Liver (tissue), 9 donors: Measurements from ENCODE around the gene RRAGB. TPM values are rescaled to one million over a fixed set of nuclear protein-coding genes. Genes with fewer than 3 reads are reported as not detected.

ENCODE experiments used
- DNase-seq: peaks from one replicate; pipeline ENCODE4 v3.0.0-alpha.2; 2017; ENCODE audit warnings: low spot score
- H3K27ac ChIP-seq, 2 donors: one replicate each; pipeline ENCODE4 v1.7.0; 2013; ENCODE audit warnings: inconsistent platforms in 2 of 2, low read length in 2 of 2, control low read depth in 1 of 2, low read depth in 1 of 2, mild to moderate bottlenecking in 1 of 2
- H3K27me3 ChIP-seq, 4 donors: one replicate each; pipeline versions ENCODE4 v1.6.1 to v1.7.0; 2013; ENCODE audit warnings: low read length in 3 of 4, inconsistent platforms in 1 of 4, mild to moderate bottlenecking in 1 of 4, moderate library complexity in 1 of 4; ENCODE audit not compliant: control insufficient read depth in 4 of 4, insufficient read depth in 4 of 4
- H3K36me3 ChIP-seq, 4 donors: one replicate each; pipeline versions ENCODE4 v1.6.1 to v1.7.0; 2013; ENCODE audit warnings: low read length in 3 of 4, mild to moderate bottlenecking in 3 of 4, low read depth in 1 of 4, moderate library complexity in 1 of 4; ENCODE audit not compliant: control insufficient read depth in 4 of 4, insufficient read depth in 3 of 4
- H3K4me1 ChIP-seq, 4 donors: one replicate each; pipeline versions ENCODE4 v1.6.1 to v1.7.0; 2013; ENCODE audit warnings: low read length in 3 of 4, mild to moderate bottlenecking in 3 of 4, moderate library complexity in 1 of 4; ENCODE audit not compliant: control insufficient read depth in 4 of 4, insufficient read depth in 4 of 4
- H3K4me3 ChIP-seq, 3 donors: one replicate each; pipeline versions ENCODE4 v1.6.1 to v1.7.0; 2013; ENCODE audit warnings: low read length in 3 of 3, control low read depth in 1 of 3, low read depth in 1 of 3, mild to moderate bottlenecking in 1 of 3
- H3K9ac ChIP-seq, 2 donors: one replicate each; pipeline ENCODE4 v1.7.0; 2013; ENCODE audit warnings: low read length in 2 of 2, mild to moderate bottlenecking in 2 of 2, moderate library complexity in 2 of 2, control low read depth in 1 of 2, low read depth in 1 of 2
- H3K9me3 ChIP-seq, 4 donors: one replicate each; pipeline versions ENCODE4 v1.6.1 to v1.7.0; 2013; ENCODE audit warnings: low read length in 3 of 4; ENCODE audit not compliant: control insufficient read depth in 4 of 4
- ATF3 ChIP-seq: IDR thresholded peaks from 2 replicates; pipeline ENCODE4 v1.6.1; 2016; ENCODE audit warnings: antibody characterized with exemption
- CTCF ChIP-seq: fragments of 150-350 bp; IDR thresholded peaks from 2 replicates; pipeline ENCODE4 v1.5.1; 2017; ENCODE audit warnings: improper control_type of control experiment, low read depth, low read length; ENCODE audit not compliant: missing input control
- EGR1 ChIP-seq, 2 donors: IDR thresholded peaks; 2 replicates each; pipeline ENCODE4 v1.6.1; 2016 to 2018; ENCODE audit warnings: antibody characterized with exemption in 2 of 2, low read depth in 2 of 2
- FOXA1 ChIP-seq: IDR thresholded peaks from 2 replicates; pipeline ENCODE4 v1.6.1; 2016; ENCODE audit warnings: antibody characterized with exemption
- FOXA2 ChIP-seq: IDR thresholded peaks from 2 replicates; pipeline ENCODE4 v1.6.1; 2016; ENCODE audit warnings: antibody characterized with exemption
- GABPA ChIP-seq, 2 donors: IDR thresholded peaks in 1 of 2; conservative IDR thresholded peaks in 1 of 2; 2 replicates each; pipeline ENCODE4 v1.6.1; 2016; ENCODE audit warnings: antibody characterized with exemption in 2 of 2, mild to moderate bottlenecking in 1 of 2, moderate library complexity in 1 of 2
- HNF4A ChIP-seq, 2 donors: conservative IDR thresholded peaks; 2 replicates each; pipeline ENCODE4 v1.6.1; 2016; ENCODE audit warnings: antibody characterized with exemption in 2 of 2, mild to moderate bottlenecking in 2 of 2
- HNF4G ChIP-seq: IDR thresholded peaks from 2 replicates; pipeline ENCODE4 v1.6.1; 2016; ENCODE audit warnings: antibody characterized with exemption
- JUND ChIP-seq, 2 donors: IDR thresholded peaks; 2 replicates each; pipeline ENCODE4 v1.6.1; 2016; ENCODE audit warnings: antibody characterized with exemption in 2 of 2
- MAX ChIP-seq: IDR thresholded peaks from 2 replicates; pipeline ENCODE4 v1.6.1; 2016; ENCODE audit warnings: antibody characterized with exemption
- NR2F2 ChIP-seq: IDR thresholded peaks from 2 replicates; pipeline ENCODE4 v1.6.1; 2016; ENCODE audit warnings: antibody characterized with exemption
- RAD21 ChIP-seq, 2 donors: IDR thresholded peaks; 2 replicates each; pipeline ENCODE4 v1.6.1; 2016; ENCODE audit warnings: antibody characterized with exemption in 2 of 2, mild to moderate bottlenecking in 2 of 2
- REST ChIP-seq: IDR thresholded peaks from 2 replicates; pipeline ENCODE4 v1.6.1; 2016; ENCODE audit warnings: antibody characterized with exemption, mild to moderate bottlenecking
- RXRA ChIP-seq, 2 donors: IDR thresholded peaks; 2 replicates each; pipeline ENCODE4 v1.6.1; 2017 to 2018; ENCODE audit warnings: antibody characterized with exemption in 2 of 2, mild to moderate bottlenecking in 1 of 2
- SP1 ChIP-seq: IDR thresholded peaks from 2 replicates; pipeline ENCODE4 v1.6.1; 2018; ENCODE audit warnings: antibody characterized with exemption, mild to moderate bottlenecking
- TAF1 ChIP-seq: conservative IDR thresholded peaks from 2 replicates; pipeline ENCODE4 v1.6.1; 2016; ENCODE audit warnings: antibody characterized with exemption, mild to moderate bottlenecking
- YY1 ChIP-seq: IDR thresholded peaks from 2 replicates; pipeline ENCODE4 v1.6.1; 2016; ENCODE audit warnings: antibody characterized with exemption, mild to moderate bottlenecking
- ZBTB33 ChIP-seq: IDR thresholded peaks from 2 replicates; pipeline ENCODE4 v1.6.1; 2016; ENCODE audit warnings: antibody characterized with exemption
- WGBS: extraction: QIAGEN DNeasy Blood & Tissue Kit; methylation state at CpG from one replicate; pipeline ENCODE4 v1.1.7; 2013; 5-methylcytosine and 5-hydroxymethylcytosine counted together
- polyA plus RNA-seq, 2 donors: library from polyadenylated mRNA; stranded (reverse) in 1 of 2; unstranded in 1 of 2; fragments of 200-250 nt in 1 of 2; fragments of >200 nt in 1 of 2; fragmentation: Nextera tagmentation in 1 of 2; extraction: Ambion mirVana in 1 of 2; gene quantifications; one replicate each; pipeline versions ENCODE4 v1.2.1 to v1.2.3, GENCODE V29; 2013 to 2015
- total RNA-seq, 2 donors: library from RNA; depleted of rRNA; stranded (reverse); fragments of >200 nt; gene quantifications; one replicate each; pipeline ENCODE4 v1.2.3, GENCODE V29; 2014
- donor health status: healthy.
- donor health status: healthy.
- donor health status: healthy.
- donor health status: healthy.
- donor health status: healthy.

The RRAGB gene
- total and polyA plus RNA-seq, 4 donors, result 2.8 to 10.3 (median 8.1) TPM

- H3K4me1 ChIP-seq, result peaks cover 0 to 5% (median 2%) of the 10 kb centered on the region in 4 donors
- WGBS, result 44% methylated on average over 1 of the region's 1 CpG
- TF ChIP-seq HNF4G (no peak), ZBTB33 (no peak), RXRA (IDR thresholded peaks at IDR 0.05) (no peak), NR2F2 (no peak), ATF3 (no peak), RAD21 (IDR thresholded peaks at IDR 0.05) (no peak)
- no peak overlapping the region for H3K4me3 ChIP-seq
- H3K9me3 ChIP-seq, result no peaks in the 10 kb centered on the region
- DNase-seq, result no peak
- H3K9ac ChIP-seq, result no peak overlapping the region
- no peaks in the 10 kb centered on the region for H3K27me3 ChIP-seq
- no peak overlapping the region for H3K27ac ChIP-seq
- no peaks in the 10 kb centered on the region for H3K36me3 ChIP-seq
Observed at GRCh38 chrX:55713631-55714030, 3.9 kb upstream of the RRAGB start.

- H3K4me3 ChIP-seq, result no peak overlapping the region
- H3K27ac ChIP-seq, result no peak overlapping the region
- no peak for DNase-seq
- WGBS, result 93% methylated on average over 5 of the region's 5 CpGs
- no peak for TF ChIP-seq GABPA (IDR thresholded peaks at IDR 0.05 in 1 of 2, conservative IDR thresholded peaks at IDR 0.05 in 1 of 2)
- TF ChIP-seq NR2F2, result no peak
- no peak for TF ChIP-seq FOXA2
- no peak for TF ChIP-seq HNF4A (conservative IDR thresholded peaks at IDR 0.05)
- no peak overlapping the region for H3K9ac ChIP-seq
- no peaks in the 10 kb centered on the region for H3K27me3 ChIP-seq
- H3K4me1 ChIP-seq, result peaks cover 0 to 9% (median 4%) of the 10 kb centered on the region in 4 donors
- no peaks in the 10 kb centered on the region for H3K9me3 ChIP-seq
- H3K36me3 ChIP-seq, result no peaks in the 10 kb centered on the region
Observed at GRCh38 chrX:55714161-55714560, 3.4 kb upstream of the RRAGB start.

GRCh38 chrX:55715847-55716246 lies 1.7 kb upstream of the RRAGB start:
- Histone ChIP-seq H3K27me3 (no peaks in the 10 kb centered on the region), H3K4me3 (no peak overlapping the region), H3K4me1 (peaks cover 0 to 9% (median 4%) of the 10 kb centered on the region in 4 donors), H3K9ac (no peak overlapping the region), H3K36me3 (peaks cover 0 to 1% (median 0%) of the 10 kb centered on the region in 4 donors), H3K27ac (no peak overlapping the region), H3K9me3 (no peaks in the 10 kb centered on the region)
- TF ChIP-seq ATF3 (no peak), GABPA (IDR thresholded peaks at IDR 0.05 in 1 of 2, conservative IDR thresholded peaks at IDR 0.05 in 1 of 2) (no peak), MAX (no peak), RXRA (IDR thresholded peaks at IDR 0.05) (no peak), REST (no peak), EGR1 (IDR thresholded peaks at IDR 0.05; ENCODE audit: low read depth in 2 of 2) (no peak), HNF4G (no peak), TAF1 (no peak), FOXA2 (no peak), CTCF (no peak), SP1 (no peak), RAD21 (IDR thresholded peaks at IDR 0.05) (no peak), FOXA1 (no peak), HNF4A (conservative IDR thresholded peaks at IDR 0.05) (no peak), JUND (IDR thresholded peaks at IDR 0.05) (no peak), YY1 (no peak), NR2F2 (no peak), ZBTB33 (no peak)
- 86% methylated on average over 7 of the region's 7 CpGs for WGBS
- no peak for DNase-seq
